H1 (cell line): Measurements from ENCODE around the gene C5AR1. TPM values are rescaled to one million over a fixed set of nuclear protein-coding genes. Genes with fewer than 3 reads are reported as not detected.
A peak's percentile ranks its signal among the peaks of the same experiment; 100 is the strongest.

Experiments used
- BACH1 ChIP-seq: IDR thresholded peaks from 2 replicates; pipeline ENCODE4 v1.6.1; 2012; ENCODE audit warnings: low read length, improper control_type of control experiment
- BRCA1 ChIP-seq: IDR thresholded peaks from 2 replicates; pipeline ENCODE4 v1.6.1; 2012; ENCODE audit warnings: low read depth, low read length, improper control_type of control experiment
- GABPA ChIP-seq: IDR thresholded peaks from 2 replicates; pipeline ENCODE4 v1.6.1; 2011; ENCODE audit warnings: mild to moderate bottlenecking, low read length, moderate library complexity, borderline replicate concordance; ENCODE audit not compliant: insufficient read depth
- HDAC6 ChIP-seq: IDR thresholded peaks from one replicate; pipeline ENCODE4 v1.7.1; 2012; ENCODE audit warnings: low read depth, mild to moderate bottlenecking, inconsistent platforms, low read length, moderate library complexity
- KDM1A ChIP-seq: fragments of 200-600, 300-600 bp; sonication (generic); IDR thresholded peaks from 2 replicates; pipeline ENCODE4 v1.7.1; 2016; ENCODE audit warnings: mild to moderate bottlenecking, low read length, borderline replicate concordance
- RNF2 ChIP-seq: fragments of 200-900, 300-1000 bp; sonication (generic); IDR thresholded peaks from 2 replicates; pipeline ENCODE4 v1.7.1; 2016; ENCODE audit warnings: borderline replicate concordance, low read depth, mild to moderate bottlenecking, antibody characterized with exemption, low read length; ENCODE audit not compliant: poor library complexity, severe bottlenecking; ENCODE audit errors: missing control alignments
- TEAD4 ChIP-seq: IDR thresholded peaks from 2 replicates; pipeline ENCODE4 v1.6.1; 2012; ENCODE audit warnings: low read depth, low read length, inconsistent platforms, mixed read lengths
- polyA plus RNA-seq, 7 experiments: library from polyadenylated mRNA; depleted of rRNA in 3 of 7; stranded (reverse) in 5 of 7; unstranded in 2 of 7; fragments of >200 nt in 5 of 7; fragments of 200-250 nt in 2 of 7; gene quantifications; 1 replicate in 5 of 7; 2 replicates in 1 of 7; 4 replicates in 1 of 7; pipeline versions ENCODE4 v1.2.1 to v1.2.3, GENCODE V29; 2011 to 2013; ENCODE audit warnings: missing spikeins in 2 of 7, mixed read lengths in 2 of 7
- total RNA-seq: library from RNA; stranded (reverse); fragmentation: NEBNext Ultra II Directional; extraction: Animal tissue kit (Norgen Biotek cat#: 25700); gene quantifications from 2 replicates; pipeline ENCODE4 v1.2.1, GENCODE V29; 2021
- TF ChIP-seq, protein P1 (sequence below): IDR thresholded peaks from 2 replicates; pipeline ENCODE4 v1.6.1; 2012; ENCODE audit warnings: inconsistent platforms
- TF ChIP-seq, protein P2 (sequence below): IDR thresholded peaks from 2 replicates; pipeline ENCODE4 v1.6.1; 2012; ENCODE audit warnings: low read length, inconsistent platforms

Gene C5AR1
- total and polyA plus RNA-seq, 2 of the 8 experiments (the other 6 are each of a cell fraction or from before 2014, with no cell fraction given): 0.20 TPM; not detected in 1

DNA sequence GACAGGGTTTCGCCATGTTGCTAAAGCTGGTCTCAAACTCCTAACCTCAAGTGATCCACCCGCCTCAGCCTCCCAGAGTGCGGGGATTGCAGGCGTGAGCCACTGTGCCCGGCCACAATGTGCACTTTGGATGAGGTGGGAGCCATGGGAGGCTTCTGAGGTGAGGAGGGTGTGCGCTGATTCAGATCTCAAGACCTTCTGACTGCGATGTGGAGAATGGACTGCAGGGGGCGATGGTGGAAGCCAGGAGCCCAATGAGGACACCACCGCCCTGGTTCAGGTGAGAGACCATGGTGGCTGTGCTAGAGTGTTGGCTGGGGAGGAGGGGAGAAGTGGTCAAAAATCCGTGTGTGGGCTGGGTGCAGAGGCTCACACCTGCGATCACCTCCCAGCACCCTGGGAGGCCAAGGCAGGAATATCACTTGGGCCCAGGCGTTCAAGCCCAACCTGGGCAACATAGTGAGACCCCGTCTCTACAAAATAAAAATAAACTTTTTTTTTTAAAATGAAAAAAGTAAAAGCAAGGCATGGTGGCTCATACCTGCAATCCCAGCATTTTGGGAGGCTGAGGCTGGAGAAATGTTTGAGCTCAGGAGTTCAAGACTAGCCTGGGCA is 29.4 kb upstream of the C5AR1 start (continued):
- TF ChIP-seq KDM1A: peak; percentile 92; the same call in 1 of the 2 replicates
- TF ChIP-seq GABPA: no peak
- TF ChIP-seq, protein P1, sequence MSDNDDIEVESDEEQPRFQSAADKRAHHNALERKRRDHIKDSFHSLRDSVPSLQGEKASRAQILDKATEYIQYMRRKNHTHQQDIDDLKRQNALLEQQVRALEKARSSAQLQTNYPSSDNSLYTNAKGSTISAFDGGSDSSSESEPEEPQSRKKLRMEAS: no peak
- TF ChIP-seq BACH1: no peak
- TF ChIP-seq RNF2: no peak
- TF ChIP-seq BRCA1: no peak
- TF ChIP-seq HDAC6: no peak
- no peak for TF ChIP-seq TEAD4
- TF ChIP-seq, protein P2, sequence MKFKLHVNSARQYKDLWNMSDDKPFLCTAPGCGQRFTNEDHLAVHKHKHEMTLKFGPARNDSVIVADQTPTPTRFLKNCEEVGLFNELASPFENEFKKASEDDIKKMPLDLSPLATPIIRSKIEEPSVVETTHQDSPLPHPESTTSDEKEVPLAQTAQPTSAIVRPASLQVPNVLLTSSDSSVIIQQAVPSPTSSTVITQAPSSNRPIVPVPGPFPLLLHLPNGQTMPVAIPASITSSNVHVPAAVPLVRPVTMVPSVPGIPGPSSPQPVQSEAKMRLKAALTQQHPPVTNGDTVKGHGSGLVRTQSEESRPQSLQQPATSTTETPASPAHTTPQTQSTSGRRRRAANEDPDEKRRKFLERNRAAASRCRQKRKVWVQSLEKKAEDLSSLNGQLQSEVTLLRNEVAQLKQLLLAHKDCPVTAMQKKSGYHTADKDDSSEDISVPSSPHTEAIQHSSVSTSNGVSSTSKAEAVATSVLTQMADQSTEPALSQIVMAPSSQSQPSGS: 0 out of 2 replicates have a peak, but pooled peaks have one; percentile 32
